Ishikawa (cell line): Measurements from ENCODE around the gene SRPX2.

ENCODE experiments used
- CEBPB ChIP-seq: IDR thresholded peaks from 2 replicates; pipeline ENCODE4 v1.6.1; 2012
- CREB1 ChIP-seq: IDR thresholded peaks from 2 replicates; pipeline ENCODE4 v1.6.1; 2012; ENCODE audit warnings: low read depth
- EGR1 ChIP-seq: IDR thresholded peaks from 2 replicates; pipeline ENCODE4 v1.6.1; 2012
- EP300 ChIP-seq: IDR thresholded peaks from 2 replicates; pipeline ENCODE4 v1.6.1; 2012; ENCODE audit warnings: borderline replicate concordance
- FOXM1 ChIP-seq: IDR thresholded peaks from 2 replicates; pipeline ENCODE4 v1.6.1; 2012; ENCODE audit warnings: low read depth, borderline replicate concordance
- NFIC ChIP-seq: IDR thresholded peaks from 2 replicates; pipeline ENCODE4 v1.6.1; 2012
- RAD21 ChIP-seq: IDR thresholded peaks from 2 replicates; pipeline ENCODE4 v1.6.1; 2012; ENCODE audit warnings: low read depth
- REST ChIP-seq: IDR thresholded peaks from 2 replicates; pipeline ENCODE4 v1.6.1; 2012; ENCODE audit warnings: low read depth, mild to moderate bottlenecking
- TAF1 ChIP-seq: IDR thresholded peaks from 2 replicates; pipeline ENCODE4 v1.6.1; 2012; ENCODE audit warnings: low read depth, mild to moderate bottlenecking
- TCF12 ChIP-seq: IDR thresholded peaks from 2 replicates; pipeline ENCODE4 v1.6.1; 2012; ENCODE audit warnings: low read depth
- TEAD4 ChIP-seq: IDR thresholded peaks from 2 replicates; pipeline ENCODE4 v1.6.1; 2012
- YY1 ChIP-seq: IDR thresholded peaks from 2 replicates; pipeline ENCODE4 v1.6.1; 2012; ENCODE audit warnings: low read depth
- ZBTB7A ChIP-seq: IDR thresholded peaks from 2 replicates; pipeline ENCODE4 v1.6.1; 2012; ENCODE audit warnings: low read depth
- TF ChIP-seq, protein P1 (sequence below): IDR thresholded peaks from 2 replicates; pipeline ENCODE4 v1.6.1; 2012
- TF ChIP-seq, protein P2 (sequence below): IDR thresholded peaks from 2 replicates; pipeline ENCODE4 v1.6.1; 2012

SRPX2 gene

GRCh38 chrX:100704581-100705203 is 60.7 kb downstream of the SRPX2 start:
- TF ChIP-seq CEBPB (no peak), NFIC (no peak), TEAD4 (no peak), TAF1 (no peak), REST (no peak), CREB1 (no peak), RAD21 (no peak), TCF12 (no peak), YY1 (no peak), FOXM1 (no peak), ZBTB7A (no peak), EP300 (no peak), EGR1 (no peak)
- TF ChIP-seq, protein P1, sequence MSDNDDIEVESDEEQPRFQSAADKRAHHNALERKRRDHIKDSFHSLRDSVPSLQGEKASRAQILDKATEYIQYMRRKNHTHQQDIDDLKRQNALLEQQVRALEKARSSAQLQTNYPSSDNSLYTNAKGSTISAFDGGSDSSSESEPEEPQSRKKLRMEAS: no peak
- TF ChIP-seq, protein P2, sequence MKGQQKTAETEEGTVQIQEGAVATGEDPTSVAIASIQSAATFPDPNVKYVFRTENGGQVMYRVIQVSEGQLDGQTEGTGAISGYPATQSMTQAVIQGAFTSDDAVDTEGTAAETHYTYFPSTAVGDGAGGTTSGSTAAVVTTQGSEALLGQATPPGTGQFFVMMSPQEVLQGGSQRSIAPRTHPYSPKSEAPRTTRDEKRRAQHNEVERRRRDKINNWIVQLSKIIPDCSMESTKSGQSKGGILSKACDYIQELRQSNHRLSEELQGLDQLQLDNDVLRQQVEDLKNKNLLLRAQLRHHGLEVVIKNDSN: no peak

DNA sequence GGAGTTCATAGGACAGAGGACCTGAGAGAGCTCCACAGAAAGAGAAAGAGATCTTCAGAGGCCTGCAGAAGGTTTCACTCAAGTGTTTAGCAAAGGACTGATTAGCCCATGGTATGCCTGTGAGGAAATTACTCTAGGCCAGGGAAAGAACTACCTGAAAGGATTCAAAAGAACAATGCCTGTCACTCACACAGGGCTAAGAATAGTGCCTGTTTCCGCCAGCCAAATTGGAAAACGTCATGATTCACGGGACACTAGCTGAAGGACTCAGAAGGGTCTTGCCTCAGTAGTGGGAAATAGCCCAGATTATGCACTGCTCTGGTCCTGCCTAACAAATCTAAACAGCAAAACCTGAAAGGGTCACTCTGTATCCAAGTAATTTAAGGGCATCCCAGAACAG is 66.8 kb downstream of the SRPX2 start:
- TF ChIP-seq REST (no peak), NFIC (no peak), ZBTB7A (no peak), TCF12 (no peak), EP300 (no peak), TAF1 (no peak), TEAD4 (no peak)

- TF ChIP-seq YY1 (no peak), REST (no peak), NFIC (no peak), EGR1 (no peak), TAF1 (no peak), CREB1 (no peak), EP300 (no peak), FOXM1 (no peak)
- TF ChIP-seq, protein P1: no peak
- TF ChIP-seq, protein P2: no peak
Observed at GRCh38 chrX:100717363-100717762, 73.4 kb downstream of the SRPX2 start.

- no peak for TF ChIP-seq ZBTB7A
- no peak for TF ChIP-seq CREB1
- TF ChIP-seq RAD21: no peak
- no peak for TF ChIP-seq EP300
- TF ChIP-seq, protein P1: no peak
- TF ChIP-seq YY1: no peak
- TF ChIP-seq, protein P2: no peak
- no peak for TF ChIP-seq TCF12
- TF ChIP-seq EGR1: no peak
- no peak for TF ChIP-seq REST
- TF ChIP-seq NFIC: no peak
- TF ChIP-seq FOXM1: no peak
- no peak for TF ChIP-seq TEAD4
- no peak for TF ChIP-seq CEBPB
- no peak for TF ChIP-seq TAF1
Observed at GRCh38 chrX:100719139-100719538, 75.1 kb downstream of the SRPX2 start.
